Stimulated activated naive B cell treated with anti-CD40 and anti-IgM and Interleukin-4, amounts not matched to agents 10 μg/mL and 1 μg/mL and 100 μg/mL, for 72 hours (primary cell): ENCODE results near the gene TRIM32.
A peak's percentile ranks its signal among the peaks of the same experiment; 100 is the strongest.
"Not testable (repeated sequence)": the region's sequence is repeated elsewhere in the genome, so short reads cannot be mapped to it uniquely, and the experiment has no call there.

Experiments
- ATAC-seq, 2 donors: fragments of 150-1000 bp; cut with Tn5 transposase; replicated peaks; 2 replicates each; pipeline ENCODE4 v1.10.0; 2021; ENCODE audit warnings: moderate library complexity in 1 of 2
- DNase-seq: peaks from one replicate; pipeline ENCODE4 v3.0.0; 2021
- H3K27ac Mint-ChIP-seq: one replicate; pipeline ENCODE4 v1.8.0; 2022; ENCODE audit warnings: mild to moderate bottlenecking, mixed read lengths
- H3K27me3 Mint-ChIP-seq, 2 donors: one replicate each; pipeline ENCODE4 v1.8.0; 2022; ENCODE audit warnings: mixed read lengths in 2 of 2
- H3K36me3 Mint-ChIP-seq, 2 donors: one replicate each; pipeline ENCODE4 v1.8.0; 2022; ENCODE audit warnings: mixed read lengths in 2 of 2, mild to moderate bottlenecking in 1 of 2
- H3K4me1 Mint-ChIP-seq, 2 donors: one replicate each; pipeline ENCODE4 v1.8.0; 2022; ENCODE audit warnings: mixed read lengths in 2 of 2, mild to moderate bottlenecking in 1 of 2
- H3K4me3 Mint-ChIP-seq, 2 donors: one replicate each; pipeline ENCODE4 v1.8.0; 2022; ENCODE audit warnings: mild to moderate bottlenecking in 2 of 2, mixed read lengths in 2 of 2, moderate library complexity in 1 of 2
- H3K9me3 Mint-ChIP-seq, 2 donors: one replicate each; pipeline ENCODE4 v1.8.0; 2022; ENCODE audit warnings: mixed read lengths in 2 of 2, mild to moderate bottlenecking in 1 of 2

The TRIM32 gene

GRCh38 chr9:116690805-116691204, 3.7 kb downstream of the TRIM32 start:
- peaks cover 44 to 55% of the 10 kb centered on the region in 2 donors for H3K4me1 Mint-ChIP-seq
- H3K36me3 Mint-ChIP-seq, H3K9me3 Mint-ChIP-seq, ATAC-seq, DNase-seq, H3K4me3 Mint-ChIP-seq, H3K27me3 Mint-ChIP-seq, H3K27ac Mint-ChIP-seq: not testable (repeated sequence)

GRCh38 chr9:116691607-116692006, 4.5 kb downstream of the TRIM32 start:
- no peaks in the 10 kb centered on the region for H3K9me3 Mint-ChIP-seq
- H3K4me1 Mint-ChIP-seq = peaks cover 41 to 50% of the 10 kb centered on the region in 2 donors
- DNase-seq (no peak), ATAC-seq (no peak)
- no peaks in the 10 kb centered on the region for H3K27me3 Mint-ChIP-seq
- no peak overlapping the region for H3K4me3 Mint-ChIP-seq
- no peak overlapping the region for H3K27ac Mint-ChIP-seq
- H3K36me3 Mint-ChIP-seq = peaks cover 0 to 2% of the 10 kb centered on the region in 2 donors

- Mint-ChIP-seq H3K9me3 (no peaks in the 10 kb centered on the region), H3K4me1 (peaks cover 37 to 42% of the 10 kb centered on the region in 2 donors), H3K4me3 (no peak overlapping the region), H3K27me3 (no peaks in the 10 kb centered on the region), H3K36me3 (peaks cover under 1 to 3% of the 10 kb centered on the region in 2 donors), H3K27ac (no peak overlapping the region)
- peak in 1 of 2 donors; percentile 44 for ATAC-seq
- no peak for DNase-seq
Observed at GRCh38 chr9:116692616-116693015, 5.5 kb downstream of the TRIM32 start.

GRCh38 chr9:116693233-116693731, 6.2 kb downstream of the TRIM32 start:
- DNase-seq = no peak
- no peaks in the 10 kb centered on the region for H3K27me3 Mint-ChIP-seq
- H3K36me3 Mint-ChIP-seq = peaks cover 7 to 8% of the 10 kb centered on the region in 2 donors
- H3K9me3 Mint-ChIP-seq = no peaks in the 10 kb centered on the region
- peaks cover 30 to 35% of the 10 kb centered on the region in 2 donors for H3K4me1 Mint-ChIP-seq
- no peak overlapping the region for H3K4me3 Mint-ChIP-seq
- no peak overlapping the region for H3K27ac Mint-ChIP-seq
- peak in 1 of 2 donors; percentile 31 for ATAC-seq

- peak in 1 of 2 donors; percentile 34 for ATAC-seq
- no peaks in the 10 kb centered on the region for H3K27me3 Mint-ChIP-seq
- peaks cover 22 to 23% of the 10 kb centered on the region in 2 donors for H3K36me3 Mint-ChIP-seq
- no peaks in the 10 kb centered on the region for H3K9me3 Mint-ChIP-seq
- no peak overlapping the region for H3K4me3 Mint-ChIP-seq
- H3K4me1 Mint-ChIP-seq = peaks cover 18 to 20% of the 10 kb centered on the region in 2 donors
- H3K27ac Mint-ChIP-seq = no peak overlapping the region
- no peak for DNase-seq
Observed at GRCh38 chr9:116694785-116695291, 7.7 kb downstream of the TRIM32 start.

GRCh38 chr9:116695438-116695837, 8.3 kb downstream of the TRIM32 start:
- Mint-ChIP-seq H3K27me3 (no peaks in the 10 kb centered on the region), H3K27ac (no peak overlapping the region), H3K9me3 (no peaks in the 10 kb centered on the region), H3K4me3 (no peak overlapping the region), H3K4me1 (peaks cover 18 to 20% of the 10 kb centered on the region in 2 donors), H3K36me3 (peaks cover 27 to 29% of the 10 kb centered on the region in 2 donors)
- no peak for DNase-seq
- ATAC-seq = no peak

- DNase-seq = no peak
- H3K36me3 Mint-ChIP-seq = peaks cover 28 to 48% of the 10 kb centered on the region in 2 donors
- peaks cover 8 to 12% of the 10 kb centered on the region in 2 donors for H3K4me1 Mint-ChIP-seq
- H3K9me3 Mint-ChIP-seq = no peaks in the 10 kb centered on the region
- no peak overlapping the region for H3K4me3 Mint-ChIP-seq
- no peaks in the 10 kb centered on the region for H3K27me3 Mint-ChIP-seq
- no peak overlapping the region for H3K27ac Mint-ChIP-seq
- ATAC-seq = no peak
Observed at GRCh38 chr9:116697362-116697761, 10.3 kb downstream of the TRIM32 start.

GRCh38 chr9:116697887-116698286, 10.8 kb downstream of the TRIM32 start:
- Mint-ChIP-seq H3K27ac (no peak overlapping the region), H3K36me3 (peaks cover 28 to 50% of the 10 kb centered on the region in 2 donors), H3K4me3 (no peak overlapping the region), H3K9me3 (no peaks in the 10 kb centered on the region), H3K4me1 (peaks cover 4 to 8% of the 10 kb centered on the region in 2 donors), H3K27me3 (no peaks in the 10 kb centered on the region)
- ATAC-seq (no peak), DNase-seq (no peak)

GRCh38 chr9:116700279-116700678, 13.2 kb downstream of the TRIM32 start:
- Mint-ChIP-seq H3K9me3 (no peaks in the 10 kb centered on the region), H3K4me3 (no peak overlapping the region), H3K27me3 (no peaks in the 10 kb centered on the region), H3K27ac (no peak overlapping the region), H3K4me1 (peaks cover 4 to 5% of the 10 kb centered on the region in 2 donors), H3K36me3 (peaks cover 28 to 50% of the 10 kb centered on the region in 2 donors)
- no peak for DNase-seq
- ATAC-seq = no peak

- Mint-ChIP-seq H3K27me3 (no peaks in the 10 kb centered on the region), H3K9me3 (no peaks in the 10 kb centered on the region), H3K4me3 (no peak overlapping the region), H3K4me1 (peaks cover 1 to 4% of the 10 kb centered on the region in 2 donors), H3K36me3 (peaks cover 28 to 50% of the 10 kb centered on the region in 2 donors), H3K27ac (no peak overlapping the region)
- ATAC-seq (no peak), DNase-seq (no peak)
Observed at GRCh38 chr9:116700882-116701865, 14.1 kb downstream of the TRIM32 start.

GRCh38 chr9:116701940-116702642, 15.0 kb downstream of the TRIM32 start:
- peaks cover 1 to 4% of the 10 kb centered on the region in 2 donors for H3K4me1 Mint-ChIP-seq
- peaks cover 28 to 50% of the 10 kb centered on the region in 2 donors for H3K36me3 Mint-ChIP-seq
- no peak overlapping the region for H3K4me3 Mint-ChIP-seq
- ATAC-seq (no peak), DNase-seq (no peak)
- no peaks in the 10 kb centered on the region for H3K27me3 Mint-ChIP-seq
- H3K27ac Mint-ChIP-seq = no peak overlapping the region
- no peaks in the 10 kb centered on the region for H3K9me3 Mint-ChIP-seq

GRCh38 chr9:116703634-116704033, 16.5 kb downstream of the TRIM32 start:
- H3K36me3 Mint-ChIP-seq = peaks cover 17 to 39% of the 10 kb centered on the region in 2 donors
- DNase-seq (no peak), ATAC-seq (no peak)
- no peak overlapping the region for H3K4me3 Mint-ChIP-seq
- H3K4me1 Mint-ChIP-seq = peaks cover 1 to 4% of the 10 kb centered on the region in 2 donors
- no peaks in the 10 kb centered on the region for H3K9me3 Mint-ChIP-seq
- no peak overlapping the region for H3K27ac Mint-ChIP-seq
- H3K27me3 Mint-ChIP-seq = no peaks in the 10 kb centered on the region

- Mint-ChIP-seq H3K27ac (no peak overlapping the region), H3K27me3 (no peaks in the 10 kb centered on the region), H3K9me3 (no peaks in the 10 kb centered on the region), H3K36me3 (peaks cover 8 to 30% of the 10 kb centered on the region in 2 donors), H3K4me1 (peaks cover 1 to 4% of the 10 kb centered on the region in 2 donors), H3K4me3 (no peak overlapping the region)
- ATAC-seq (no peak), DNase-seq (no peak)
Observed at GRCh38 chr9:116704470-116704869, 17.4 kb downstream of the TRIM32 start.

- no peak overlapping the region for H3K27ac Mint-ChIP-seq
- no peaks in the 10 kb centered on the region for H3K27me3 Mint-ChIP-seq
- H3K4me3 Mint-ChIP-seq = no peak overlapping the region
- DNase-seq = no peak
- no peaks in the 10 kb centered on the region for H3K9me3 Mint-ChIP-seq
- no peak for ATAC-seq
- peaks cover 3 to 20% of the 10 kb centered on the region in 2 donors for H3K36me3 Mint-ChIP-seq
- peaks cover 1 to 4% of the 10 kb centered on the region in 2 donors for H3K4me1 Mint-ChIP-seq
Observed at GRCh38 chr9:116705531-116705930, 18.4 kb downstream of the TRIM32 start.
